GM12891 (cell line): ENCODE measurements around the gene IQCF2.

Experiments used
- POLR2A ChIP-seq: IDR thresholded peaks from 2 replicates; pipeline ENCODE4 v1.6.1; 2011; ENCODE audit warnings: low read depth, low read length, control low read depth
- POLR2AphosphoS5 ChIP-seq: IDR thresholded peaks from 2 replicates; pipeline ENCODE4 v1.6.1; 2011; ENCODE audit warnings: low read depth, low read length, control low read depth
- SPI1 ChIP-seq: IDR thresholded peaks from 2 replicates; pipeline ENCODE4 v1.6.1; 2011; ENCODE audit warnings: low read depth, low read length, control low read depth
- TAF1 ChIP-seq: IDR thresholded peaks from 2 replicates; pipeline ENCODE4 v1.6.1; 2011; ENCODE audit warnings: low read depth, low read length, control low read depth

DNA sequence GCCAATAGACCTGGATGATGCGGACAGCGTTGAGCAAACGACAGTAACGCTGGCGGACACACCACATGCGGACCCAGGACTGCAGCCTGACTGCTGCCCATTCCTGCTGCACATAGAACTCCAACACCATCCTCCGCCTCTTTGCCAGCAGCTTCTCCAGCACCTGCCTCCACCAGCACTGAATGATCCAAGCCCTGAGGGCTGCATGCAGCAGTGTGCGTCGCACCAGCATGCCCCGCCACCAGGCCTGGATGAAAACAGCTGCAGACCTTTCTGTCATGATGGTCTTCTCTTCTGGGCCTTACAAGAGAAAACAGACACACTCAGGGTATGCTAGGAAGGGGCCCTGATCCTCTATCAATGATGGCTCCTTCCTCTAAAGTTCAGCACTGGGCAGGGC, 12.5 kb downstream of the IQCF2 start:
- TF ChIP-seq POLR2A (no peak), POLR2AphosphoS5 (no peak), SPI1 (no peak), TAF1 (no peak)
